PC-3 (cell line): Measurements from ENCODE around the gene HS3ST2.

ENCODE experiments used
- EZH2 ChIP-seq: fragments of 300-600 bp; sonication (generic); IDR thresholded peaks from one replicate; pipeline ENCODE4 v1.6.1; 2017; ENCODE audit warnings: antibody characterized with exemption, mild to moderate bottlenecking, low read length; ENCODE audit not compliant: unreplicated experiment
- EZH2phosphoT487 ChIP-seq: fragments of 300-600 bp; sonication (generic); IDR thresholded peaks from 2 replicates; pipeline ENCODE4 v1.6.1; 2018; ENCODE audit warnings: mild to moderate bottlenecking, antibody characterized with exemption, low read length, borderline replicate concordance
- TF ChIP-seq, protein P1 (sequence below): fragments of 300-600 bp; sonication (generic); conservative IDR thresholded peaks from 2 replicates; pipeline ENCODE4 v1.5.1; 2017; ENCODE audit warnings: antibody characterized with exemption, low read depth, mild to moderate bottlenecking, low read length

- TF ChIP-seq, protein P1, sequence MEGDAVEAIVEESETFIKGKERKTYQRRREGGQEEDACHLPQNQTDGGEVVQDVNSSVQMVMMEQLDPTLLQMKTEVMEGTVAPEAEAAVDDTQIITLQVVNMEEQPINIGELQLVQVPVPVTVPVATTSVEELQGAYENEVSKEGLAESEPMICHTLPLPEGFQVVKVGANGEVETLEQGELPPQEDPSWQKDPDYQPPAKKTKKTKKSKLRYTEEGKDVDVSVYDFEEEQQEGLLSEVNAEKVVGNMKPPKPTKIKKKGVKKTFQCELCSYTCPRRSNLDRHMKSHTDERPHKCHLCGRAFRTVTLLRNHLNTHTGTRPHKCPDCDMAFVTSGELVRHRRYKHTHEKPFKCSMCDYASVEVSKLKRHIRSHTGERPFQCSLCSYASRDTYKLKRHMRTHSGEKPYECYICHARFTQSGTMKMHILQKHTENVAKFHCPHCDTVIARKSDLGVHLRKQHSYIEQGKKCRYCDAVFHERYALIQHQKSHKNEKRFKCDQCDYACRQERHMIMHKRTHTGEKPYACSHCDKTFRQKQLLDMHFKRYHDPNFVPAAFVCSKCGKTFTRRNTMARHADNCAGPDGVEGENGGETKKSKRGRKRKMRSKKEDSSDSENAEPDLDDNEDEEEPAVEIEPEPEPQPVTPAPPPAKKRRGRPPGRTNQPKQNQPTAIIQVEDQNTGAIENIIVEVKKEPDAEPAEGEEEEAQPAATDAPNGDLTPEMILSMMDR = no peak
- TF ChIP-seq EZH2 = no peak
- no peak for TF ChIP-seq EZH2phosphoT487
These were observed 24.7 kb downstream of the HS3ST2 start for GRCh38 chr16:22838681-22839080.
